Stimulated activated CD4-positive, alpha-beta T cell treated with anti-CD3 and anti-CD28 coated beads, Interleukin-1b, Interleukin-23, amount 100 ng/mL, for 1 hour (primary cell): ENCODE data around the gene GRAMD2A.

Source experiments
- DNase-seq, 2 donors: peaks; one replicate each; pipeline ENCODE4 v3.0.0-alpha.2; 2020; ENCODE audit warnings: low read depth in 2 of 2

Gene GRAMD2A

DNA sequence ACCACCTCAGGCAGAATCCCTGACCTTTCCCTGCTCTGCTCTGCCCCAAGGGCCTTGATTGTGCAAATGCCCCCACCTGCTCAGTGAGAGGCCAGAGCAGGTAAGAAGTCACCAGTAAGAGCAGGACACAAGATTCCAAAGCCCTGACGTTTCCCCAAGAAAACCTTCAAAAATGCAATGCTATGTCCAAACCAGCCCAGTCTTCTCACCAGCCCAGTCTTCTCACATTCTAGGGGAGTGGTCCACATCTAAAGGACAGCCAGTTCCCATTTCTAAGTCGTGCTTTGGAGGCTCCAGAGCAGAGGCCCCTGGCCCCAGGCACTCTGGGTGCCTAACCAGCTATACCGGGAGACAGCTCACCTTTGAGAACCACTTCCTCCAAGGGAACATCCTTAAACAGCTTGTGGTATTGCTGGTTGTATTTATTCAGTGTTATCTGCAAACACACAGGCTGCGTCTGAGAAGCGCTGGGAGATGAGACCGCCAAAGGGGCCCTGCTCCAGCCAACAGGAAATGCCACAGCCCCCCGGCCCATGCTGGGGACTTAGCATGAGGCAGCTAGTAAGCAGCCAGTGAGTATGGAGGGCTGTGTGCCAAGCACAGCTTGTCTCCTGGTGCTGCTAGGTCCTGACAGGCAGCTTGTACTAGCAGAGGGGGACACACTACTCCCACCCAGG, 29.3 kb downstream of the GRAMD2A start:
- DNase-seq, result no peak

DNA sequence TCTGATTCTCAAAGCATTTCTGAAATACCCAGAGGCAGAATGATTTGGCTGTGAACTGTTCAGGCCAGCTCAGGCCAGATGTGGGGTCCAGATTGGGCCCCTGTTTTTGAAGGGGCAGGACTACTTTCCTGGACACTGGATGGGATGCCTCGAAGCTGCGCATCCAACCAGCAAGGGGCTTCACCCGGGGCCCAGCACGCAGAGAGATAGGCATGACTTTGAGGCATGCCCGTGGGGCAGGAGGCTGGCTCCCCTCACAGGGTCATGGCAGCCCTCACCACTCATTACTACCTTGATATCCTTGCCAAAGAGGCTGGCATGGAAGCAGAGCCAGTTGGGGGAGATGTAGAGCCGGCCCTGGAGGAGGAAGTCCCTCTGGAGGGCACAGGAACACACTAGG, 30.1 kb downstream of the GRAMD2A start:
- DNase-seq, result no peak

DNA sequence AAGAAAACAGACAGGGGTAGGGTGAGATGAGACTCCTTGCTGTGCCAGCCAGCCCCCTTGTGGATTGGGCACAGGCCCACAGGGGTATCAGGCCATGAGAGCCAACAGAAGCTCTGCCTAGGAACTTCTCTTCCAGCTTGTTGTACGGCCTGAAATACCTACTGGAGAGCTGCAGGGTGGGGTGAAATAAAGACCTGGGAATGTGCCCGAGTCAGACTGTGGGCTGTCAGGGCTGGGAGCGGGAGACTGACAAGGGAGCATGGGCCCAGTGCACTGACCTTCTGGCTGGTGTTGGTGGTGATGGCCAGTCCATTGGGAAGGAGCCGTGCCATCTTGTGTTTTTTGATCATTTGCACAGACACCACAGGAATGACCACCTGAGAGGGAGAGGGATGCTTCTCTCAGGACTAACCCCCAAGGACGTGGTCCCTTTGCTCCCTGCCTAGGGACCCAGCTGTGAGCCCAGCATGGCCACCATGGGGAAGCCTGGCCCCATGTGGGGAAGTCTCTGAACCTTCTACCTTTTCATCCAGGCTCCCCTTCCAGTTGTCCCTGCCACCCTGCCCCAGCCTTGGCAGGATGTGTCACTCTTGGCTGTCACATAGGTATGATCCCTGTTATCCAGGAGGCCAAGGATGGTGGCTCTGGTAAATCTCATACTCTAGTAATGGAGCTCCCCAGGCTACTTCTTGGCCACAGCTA, 30.7 kb downstream of the GRAMD2A start:
- no peak for DNase-seq

DNA sequence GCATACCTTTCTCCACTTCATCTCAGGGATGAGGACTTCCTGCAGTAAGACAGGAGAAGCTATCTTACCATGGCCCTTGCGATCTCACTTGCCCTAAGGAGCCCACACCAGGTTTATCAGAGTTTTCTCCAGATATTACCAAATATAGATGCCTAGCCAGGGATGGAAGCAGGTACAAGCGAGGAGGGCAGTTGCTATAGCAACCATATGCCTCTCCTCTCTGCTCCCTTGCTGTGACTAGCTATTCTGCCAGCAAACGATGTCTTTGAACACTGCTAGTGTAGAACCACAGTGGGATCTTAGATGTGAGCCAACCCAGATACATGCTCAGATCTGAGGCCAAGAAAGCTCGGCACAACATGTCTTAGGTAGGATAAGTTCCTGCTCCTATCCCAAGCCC, 33.9 kb downstream of the GRAMD2A start:
- DNase-seq, result no peak

DNA sequence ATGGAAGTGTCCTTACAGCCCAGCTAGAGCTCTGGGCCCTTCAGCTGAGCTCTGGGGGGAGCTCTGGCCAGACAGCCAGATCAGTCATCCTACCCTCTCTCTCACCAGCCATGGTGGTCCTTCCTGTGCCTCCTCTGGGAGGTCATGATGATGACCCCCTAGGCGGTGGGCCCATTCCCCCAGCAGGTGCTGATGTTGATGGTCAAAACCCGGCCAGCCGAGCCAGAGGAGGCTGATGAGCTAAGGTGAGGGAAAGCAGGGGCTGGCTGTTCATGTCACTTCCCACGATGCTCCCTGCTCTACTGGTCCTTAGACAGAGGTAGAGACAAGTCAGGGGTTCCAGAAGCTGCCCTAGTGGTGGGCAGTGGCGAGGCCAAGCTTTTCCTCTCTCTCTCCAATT, 35.0 kb downstream of the GRAMD2A start:
- DNase-seq, result no peak

GRCh38 chr15:72161361-72162132, 36.0 kb downstream of the GRAMD2A start:
- DNase-seq, result no peak

DNA sequence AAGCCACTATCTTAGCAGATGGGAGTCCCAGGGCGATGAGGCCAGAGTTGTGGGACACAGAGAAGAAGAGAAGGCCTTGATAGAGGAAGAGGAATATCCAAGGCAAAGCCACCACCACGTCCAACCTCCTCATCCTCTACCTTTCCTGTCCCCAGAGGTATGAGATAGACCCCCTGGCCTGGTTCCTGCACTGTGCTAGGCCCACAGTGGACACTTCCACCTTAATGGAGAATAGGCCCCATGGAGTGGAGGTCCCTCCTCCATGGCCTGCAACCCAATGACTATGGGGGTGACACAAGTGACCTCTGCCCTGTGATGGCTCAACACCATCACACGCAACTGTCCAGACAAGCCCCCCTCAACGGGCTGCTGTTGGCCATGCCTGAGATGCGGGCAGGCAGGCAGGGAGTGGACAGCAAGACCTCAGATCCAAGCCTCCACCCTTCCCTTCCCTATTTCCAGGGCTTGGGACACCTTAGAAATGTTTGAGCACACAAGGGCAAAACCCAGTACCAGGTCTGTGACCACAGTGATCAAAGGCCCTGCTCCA, 36.8 kb downstream of the GRAMD2A start:
- no peak for DNase-seq

DNA sequence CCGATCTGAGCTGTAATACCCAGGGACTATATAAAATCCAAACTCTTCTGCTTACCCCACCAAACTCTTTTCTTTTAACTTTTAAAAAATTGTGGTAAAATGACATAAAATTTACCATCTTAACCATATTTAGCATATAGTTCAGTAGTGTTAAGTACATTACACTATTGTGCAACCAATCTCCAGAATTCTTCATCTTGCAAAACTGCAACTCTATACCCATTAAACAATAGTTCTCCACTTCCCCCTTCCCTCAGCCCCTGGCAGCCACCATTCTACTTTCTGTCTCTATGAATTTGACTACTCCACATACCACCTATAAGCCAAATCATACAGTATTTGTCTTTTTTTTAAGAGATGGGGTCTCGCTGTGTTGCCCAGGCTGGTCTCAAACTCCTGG, 40.7 kb downstream of the GRAMD2A start:
- DNase-seq, result no peak

- DNase-seq, result peak; percentile 49 to 74
Observed at GRCh38 chr15:72155635-72156616, 41.7 kb downstream of the GRAMD2A start.

GRCh38 chr15:72155003-72155621, 42.5 kb downstream of the GRAMD2A start:
- DNase-seq, result no peak

- DNase-seq, result no peak
Observed at GRCh38 chr15:72154316-72154715, 43.3 kb downstream of the GRAMD2A start.

DNA sequence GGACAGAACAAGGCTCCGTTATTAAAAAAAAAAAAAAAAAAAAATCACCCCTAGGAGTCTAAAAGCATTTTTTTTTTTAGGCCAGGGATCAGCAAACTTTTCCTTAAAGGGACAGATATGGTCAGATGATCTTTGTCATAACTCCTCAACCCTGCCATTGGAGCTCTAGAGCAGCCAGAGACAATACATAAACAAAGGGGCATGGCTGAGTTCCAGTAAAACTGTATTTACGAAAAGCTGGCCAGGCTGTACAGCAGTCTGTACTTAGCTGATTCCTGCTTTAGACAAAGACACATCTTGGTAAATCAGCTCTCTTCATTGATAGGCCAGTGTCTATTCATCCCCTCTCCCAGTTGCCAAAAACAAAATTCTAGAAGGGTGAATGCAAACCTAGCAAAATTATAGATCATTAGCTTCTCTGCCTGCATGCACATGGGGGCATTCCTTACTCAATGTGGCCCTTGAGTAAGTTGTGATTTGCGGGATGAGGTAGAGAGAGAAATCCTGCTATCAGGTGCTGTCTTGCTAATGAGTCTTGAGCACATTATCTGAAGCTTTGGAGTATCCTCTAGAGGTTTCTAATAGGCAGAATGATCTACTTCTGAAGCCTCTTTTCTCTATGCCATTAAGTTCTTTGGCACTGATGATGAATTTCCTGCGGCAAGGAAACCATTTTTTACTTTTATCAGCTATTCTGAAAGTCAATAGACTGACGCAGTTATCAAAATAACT, 44.2 kb downstream of the GRAMD2A start:
- DNase-seq, result no peak

DNA sequence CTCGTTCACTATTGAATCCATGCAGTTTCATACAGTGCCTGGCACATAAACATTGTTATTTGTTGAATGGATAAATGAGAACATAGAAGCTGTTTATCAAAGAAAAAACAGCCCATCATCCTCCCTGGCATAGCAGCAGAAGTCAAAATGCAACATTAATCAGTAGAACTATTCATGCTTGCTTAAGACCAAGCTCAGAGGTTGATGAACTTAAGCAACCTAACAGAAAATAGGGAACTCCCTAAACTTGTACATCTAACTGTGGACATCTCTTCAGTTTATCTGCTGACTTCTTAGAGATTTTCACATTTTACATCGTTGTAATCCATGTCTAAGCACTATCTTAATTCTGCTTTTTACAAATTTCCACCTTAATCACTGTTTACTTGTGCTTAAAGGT, 50.2 kb downstream of the GRAMD2A start:
- no peak for DNase-seq

DNA sequence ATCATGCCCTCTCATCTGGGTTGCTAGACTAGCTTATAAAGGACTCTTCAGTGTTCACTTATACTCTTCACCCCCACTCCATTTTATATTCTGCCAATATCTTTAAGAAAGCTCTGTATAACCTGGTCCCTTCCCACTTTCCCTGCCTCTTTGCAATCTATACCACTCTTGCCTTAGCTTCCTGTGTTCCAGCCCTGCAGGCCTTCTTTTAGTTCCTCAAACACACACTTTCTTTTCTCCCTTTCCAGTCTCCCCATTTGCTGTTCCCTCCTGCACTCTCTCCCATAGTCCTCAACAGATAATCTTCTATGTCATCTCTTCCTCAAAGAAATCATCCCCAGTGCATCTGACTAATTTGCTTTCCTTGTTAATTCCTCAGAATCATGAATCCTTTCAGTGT, 50.7 kb downstream of the GRAMD2A start:
- no peak for DNase-seq

GRCh38 chr15:72146221-72146620, 51.4 kb downstream of the GRAMD2A start:
- DNase-seq, result no peak

GRCh38 chr15:72141171-72142084, 56.2 kb downstream of the GRAMD2A start:
- no peak for DNase-seq

DNA sequence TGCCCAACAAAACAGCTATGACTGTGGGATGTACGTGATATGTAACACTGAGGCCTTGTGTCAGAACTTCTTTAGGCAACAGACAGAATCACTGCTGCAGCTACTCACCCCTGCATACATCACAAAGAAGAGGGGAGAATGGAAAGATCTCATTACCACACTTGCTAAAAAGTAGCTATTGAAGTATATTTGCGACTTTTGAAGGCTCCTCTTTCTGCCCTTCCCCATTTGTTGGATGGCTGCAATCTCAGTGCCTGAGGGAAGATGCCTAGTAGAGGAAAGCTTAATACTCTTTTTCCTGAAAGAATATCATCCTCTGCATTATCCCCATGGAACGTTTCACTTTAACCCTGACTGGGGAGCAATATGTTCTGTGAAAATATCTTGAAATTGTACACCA, 57.5 kb downstream of the GRAMD2A start:
- DNase-seq, result no peak

- no peak for DNase-seq
Observed at GRCh38 chr15:72139667-72140066, 57.9 kb downstream of the GRAMD2A start.
